NT2/D1 (cell line): ENCODE measurements around the gene PKP4.

Experiments
- SUZ12 ChIP-seq: IDR thresholded peaks from 2 replicates; pipeline ENCODE4 v1.6.1; 2011; ENCODE audit not compliant: insufficient read length, insufficient read depth; ENCODE audit errors: extremely low read depth
- YY1 ChIP-seq: IDR thresholded peaks from 2 replicates; pipeline ENCODE4 v1.6.1; 2011; ENCODE audit not compliant: insufficient read length, insufficient read depth
- ZNF274 ChIP-seq: IDR thresholded peaks from 2 replicates; pipeline ENCODE4 v1.6.1; 2011; ENCODE audit warnings: mild to moderate bottlenecking, low read depth, low read length

DNA sequence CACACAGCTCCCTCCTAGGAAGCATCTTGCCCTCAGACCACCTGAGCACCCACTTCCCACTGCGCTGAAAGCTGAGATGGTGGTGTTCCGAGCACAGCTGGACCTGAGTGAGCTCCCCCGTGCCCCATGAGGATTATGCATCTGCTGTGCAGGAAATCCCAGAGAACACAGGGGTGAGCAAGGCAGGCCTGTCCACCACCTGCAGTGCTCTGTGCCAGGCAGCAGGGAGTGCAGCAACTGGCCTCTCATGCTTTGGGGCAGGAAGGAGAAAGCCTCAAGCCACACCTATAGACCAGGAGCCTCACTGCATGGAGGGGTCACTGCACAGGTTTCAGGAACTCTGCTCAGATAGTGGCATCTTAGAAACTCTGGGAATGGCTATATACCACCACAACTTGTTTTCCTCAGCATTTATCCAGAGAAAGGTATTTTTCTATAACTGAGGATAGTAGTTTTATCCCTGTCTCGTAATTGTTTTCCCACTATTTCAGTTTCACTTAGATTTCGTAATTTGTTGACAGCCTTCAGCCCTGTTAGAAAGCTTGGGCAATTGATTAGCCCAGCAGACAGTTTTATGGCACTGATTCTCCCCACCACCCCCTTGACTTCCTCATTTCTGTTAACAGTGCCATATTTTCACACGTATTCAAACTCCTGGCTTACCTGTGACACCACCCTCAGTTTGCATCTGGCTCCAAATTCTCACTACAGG, 194.1 kb downstream of the PKP4 start:
- TF ChIP-seq ZNF274 (no peak), YY1 (no peak), SUZ12 (no peak)
